Measurements from ENCODE around the gene KCNN4.

The KCNN4 gene

GRCh38 chr19:43726736-43727592 lies 53.8 kb downstream of the KCNN4 start:
- H3K4me3 ChIP-seq (ENCODE audit: low read depth, low read length) = no peak overlapping the region
- DNase-seq (ENCODE audit: low read depth) = no peak

- DNase-seq (ENCODE audit: low read depth) = no peak
- no peak overlapping the region for H3K4me3 ChIP-seq (ENCODE audit: low read depth, low read length)
Observed at GRCh38 chr19:43725468-43725867, 55.3 kb downstream of the KCNN4 start.

GRCh38 chr19:43724896-43725295 lies 55.9 kb downstream of the KCNN4 start:
- DNase-seq (ENCODE audit: low read depth) = no peak

GRCh38 chr19:43723588-43723987 lies 57.2 kb downstream of the KCNN4 start:
- DNase-seq (ENCODE audit: low read depth) = no peak
- no peak overlapping the region for H3K4me3 ChIP-seq (ENCODE audit: low read depth, low read length)

More at GRCh38 chr19:43724896-43725295, 55.9 kb downstream of the KCNN4 start:
- no peak overlapping the region for H3K4me3 ChIP-seq (ENCODE audit: low read depth, low read length)

GRCh38 chr19:43721469-43722048 lies 59.2 kb downstream of the KCNN4 start:
- H3K4me3 ChIP-seq (ENCODE audit: low read depth, low read length) = no peak overlapping the region
- no peak for DNase-seq (ENCODE audit: low read depth)

- DNase-seq (ENCODE audit: low read depth) = no peak
Observed at GRCh38 chr19:43720936-43721335, 59.8 kb downstream of the KCNN4 start.

GRCh38 chr19:43719918-43720317 lies 60.9 kb downstream of the KCNN4 start:
- no peak overlapping the region for H3K4me3 ChIP-seq (ENCODE audit: low read depth, low read length)
- DNase-seq (ENCODE audit: low read depth) = no peak

More at GRCh38 chr19:43720936-43721335, 59.8 kb downstream of the KCNN4 start:
- H3K4me3 ChIP-seq (ENCODE audit: low read depth, low read length) = no peak overlapping the region

GRCh38 chr19:43719378-43719868 lies 61.4 kb downstream of the KCNN4 start:
- H3K4me3 ChIP-seq (ENCODE audit: low read depth, low read length) = no peak overlapping the region
- DNase-seq (ENCODE audit: low read depth) = no peak

GRCh38 chr19:43718627-43719377 lies 62.0 kb downstream of the KCNN4 start:
- H3K4me3 ChIP-seq (ENCODE audit: low read depth, low read length) = no peak overlapping the region
- no peak for DNase-seq (ENCODE audit: low read depth)

All from skeletal muscle cell (primary cell).